Astrocyte (in vitro differentiated cells and primary cell): ENCODE results near the gene HNF1A. TPM values are rescaled to one million over a fixed set of nuclear protein-coding genes. Genes with fewer than 3 reads are reported as not detected.

ENCODE experiments used
- DNase-seq: peaks from one replicate; pipeline ENCODE4 v3.0.0-alpha.2; 2010; ENCODE audit warnings: low read depth
- FAIRE-seq: peaks from 2 replicates; lab custom pipeline; 2011; peaks lifted over from hg19 to GRCh38; lab: Jason Lieb, UNC
- H2AFZ ChIP-seq: 2 replicates; pipeline ENCODE4 v1.6.0; 2012; ENCODE audit warnings: low read depth, low read length, inconsistent platforms
- H3K27ac ChIP-seq: 2 replicates; pipeline ENCODE4 v1.5.1; 2011; ENCODE audit warnings: low read depth, low read length, inconsistent platforms
- H3K27me3 ChIP-seq: 2 replicates; pipeline ENCODE4 v1.6.0; 2011; ENCODE audit warnings: low read length, inconsistent platforms; ENCODE audit not compliant: insufficient read depth
- H3K36me3 ChIP-seq: 2 replicates; pipeline ENCODE4 v1.5.1; 2011; ENCODE audit warnings: low read length, inconsistent platforms; ENCODE audit not compliant: insufficient read depth
- H3K4me1 ChIP-seq: 2 replicates; pipeline ENCODE4 v1.5.1; 2011; ENCODE audit warnings: low read length, inconsistent platforms; ENCODE audit not compliant: insufficient read depth
- H3K4me2 ChIP-seq: 2 replicates; pipeline ENCODE4 v1.6.0; 2012; ENCODE audit warnings: low read length, inconsistent platforms
- H3K4me3 ChIP-seq: 2 replicates; pipeline ENCODE4 v1.5.1; 2011; ENCODE audit warnings: low read depth, mild to moderate bottlenecking, low read length, inconsistent platforms; ENCODE audit not compliant: insufficient read depth
- H3K79me2 ChIP-seq: 2 replicates; pipeline ENCODE4 v1.6.0; 2012; ENCODE audit warnings: mild to moderate bottlenecking, low read length, inconsistent platforms; ENCODE audit not compliant: insufficient read depth
- H3K9ac ChIP-seq: 2 replicates; pipeline ENCODE4 v1.6.0; 2012; ENCODE audit warnings: mild to moderate bottlenecking, low read length, inconsistent platforms
- H3K9me3 ChIP-seq: 2 replicates; pipeline ENCODE4 v1.5.1; 2012; ENCODE audit warnings: low read depth, mild to moderate bottlenecking, low read length, inconsistent platforms; ENCODE audit not compliant: insufficient read depth
- H4K20me1 ChIP-seq: 2 replicates; pipeline ENCODE4 v1.6.0; 2012; ENCODE audit warnings: low read length, inconsistent platforms; ENCODE audit not compliant: insufficient read depth
- H3K27ac Mint-ChIP-seq: one replicate; pipeline ENCODE4 v1.8.0; 2021; ENCODE audit warnings: mild to moderate bottlenecking, mixed read lengths; ENCODE audit not compliant: unreplicated experiment
- H3K27me3 Mint-ChIP-seq: one replicate; pipeline ENCODE4 v1.8.0; 2021; ENCODE audit warnings: low read depth, mixed read lengths; ENCODE audit not compliant: unreplicated experiment
- H3K36me3 Mint-ChIP-seq: one replicate; pipeline ENCODE4 v1.8.0; 2021; ENCODE audit warnings: low read depth, mixed read lengths; ENCODE audit not compliant: unreplicated experiment
- H3K4me1 Mint-ChIP-seq: one replicate; pipeline ENCODE4 v1.8.0; 2021; ENCODE audit warnings: low read depth, mixed read lengths; ENCODE audit not compliant: unreplicated experiment
- H3K4me3 Mint-ChIP-seq: one replicate; pipeline ENCODE4 v1.8.0; 2021; ENCODE audit warnings: mild to moderate bottlenecking, moderate library complexity, mixed read lengths; ENCODE audit not compliant: unreplicated experiment
- H3K9me3 Mint-ChIP-seq: one replicate; pipeline ENCODE4 v1.8.0; 2021; ENCODE audit warnings: mild to moderate bottlenecking, mixed read lengths; ENCODE audit not compliant: unreplicated experiment
- EZH2 ChIP-seq: IDR thresholded peaks from 2 replicates; pipeline ENCODE4 v1.6.1; 2012; ENCODE audit warnings: mild to moderate bottlenecking, low read length, inconsistent platforms; ENCODE audit not compliant: insufficient read depth
- total RNA-seq: library from RNA; stranded (reverse); gene quantifications from 2 replicates; pipeline ENCODE4 v1.2.1, GENCODE V29; 2021
- TF ChIP-seq, protein P1 (sequence below): IDR thresholded peaks from 2 replicates; pipeline ENCODE4 v1.5.1; 2011; ENCODE audit warnings: low read depth, mild to moderate bottlenecking, inconsistent platforms, low read length, moderate library complexity; ENCODE audit not compliant: insufficient read depth

The HNF1A gene
- total RNA-seq, 1 donor from 2014 or later = not detected

DNA sequence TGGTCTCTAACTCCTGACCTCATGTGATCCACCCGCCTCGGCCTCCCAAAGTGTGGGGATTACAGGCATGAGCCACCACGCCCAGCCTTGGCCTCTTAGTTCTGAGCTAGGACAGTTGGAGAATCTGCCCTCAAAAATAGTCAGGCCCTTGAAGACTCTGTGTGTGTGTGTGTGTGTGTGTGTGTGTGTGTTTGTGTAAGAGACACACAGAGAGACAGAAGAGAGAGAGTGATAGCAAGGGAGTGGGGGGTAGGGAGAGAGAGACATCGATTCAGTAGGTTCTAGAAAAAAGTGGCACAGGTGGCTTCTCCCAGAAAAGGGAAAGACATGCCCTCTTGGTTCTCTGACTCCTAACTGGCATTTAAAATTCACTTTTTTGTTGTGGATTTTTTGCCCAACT is 5.4 kb downstream of the HNF1A start:
- H2AFZ ChIP-seq = no peak overlapping the region
- H3K9ac ChIP-seq = no peak overlapping the region
- H4K20me1 ChIP-seq = no peaks in the 10 kb centered on the region
- Mint-ChIP-seq H3K27me3 (peaks cover 4% of the 10 kb centered on the region), H3K9me3 (no peaks in the 10 kb centered on the region), H3K36me3 (no peaks in the 10 kb centered on the region), H3K4me1 (no peaks in the 10 kb centered on the region), H3K4me3 (no peak overlapping the region), H3K27ac (no peak overlapping the region)
- no peak overlapping the region for H3K4me3 ChIP-seq
- H3K27me3 ChIP-seq = peaks cover 2% of the 10 kb centered on the region
- DNase-seq (no peak), FAIRE-seq (no peak)
- H3K4me2 ChIP-seq = no peak overlapping the region
- H3K27ac ChIP-seq = no peak overlapping the region
- H3K36me3 ChIP-seq = no peaks in the 10 kb centered on the region
- TF ChIP-seq, protein P1, sequence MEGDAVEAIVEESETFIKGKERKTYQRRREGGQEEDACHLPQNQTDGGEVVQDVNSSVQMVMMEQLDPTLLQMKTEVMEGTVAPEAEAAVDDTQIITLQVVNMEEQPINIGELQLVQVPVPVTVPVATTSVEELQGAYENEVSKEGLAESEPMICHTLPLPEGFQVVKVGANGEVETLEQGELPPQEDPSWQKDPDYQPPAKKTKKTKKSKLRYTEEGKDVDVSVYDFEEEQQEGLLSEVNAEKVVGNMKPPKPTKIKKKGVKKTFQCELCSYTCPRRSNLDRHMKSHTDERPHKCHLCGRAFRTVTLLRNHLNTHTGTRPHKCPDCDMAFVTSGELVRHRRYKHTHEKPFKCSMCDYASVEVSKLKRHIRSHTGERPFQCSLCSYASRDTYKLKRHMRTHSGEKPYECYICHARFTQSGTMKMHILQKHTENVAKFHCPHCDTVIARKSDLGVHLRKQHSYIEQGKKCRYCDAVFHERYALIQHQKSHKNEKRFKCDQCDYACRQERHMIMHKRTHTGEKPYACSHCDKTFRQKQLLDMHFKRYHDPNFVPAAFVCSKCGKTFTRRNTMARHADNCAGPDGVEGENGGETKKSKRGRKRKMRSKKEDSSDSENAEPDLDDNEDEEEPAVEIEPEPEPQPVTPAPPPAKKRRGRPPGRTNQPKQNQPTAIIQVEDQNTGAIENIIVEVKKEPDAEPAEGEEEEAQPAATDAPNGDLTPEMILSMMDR = no peak
- no peak for TF ChIP-seq EZH2
- no peaks in the 10 kb centered on the region for H3K79me2 ChIP-seq
- no peaks in the 10 kb centered on the region for H3K4me1 ChIP-seq
- no peaks in the 10 kb centered on the region for H3K9me3 ChIP-seq

DNA sequence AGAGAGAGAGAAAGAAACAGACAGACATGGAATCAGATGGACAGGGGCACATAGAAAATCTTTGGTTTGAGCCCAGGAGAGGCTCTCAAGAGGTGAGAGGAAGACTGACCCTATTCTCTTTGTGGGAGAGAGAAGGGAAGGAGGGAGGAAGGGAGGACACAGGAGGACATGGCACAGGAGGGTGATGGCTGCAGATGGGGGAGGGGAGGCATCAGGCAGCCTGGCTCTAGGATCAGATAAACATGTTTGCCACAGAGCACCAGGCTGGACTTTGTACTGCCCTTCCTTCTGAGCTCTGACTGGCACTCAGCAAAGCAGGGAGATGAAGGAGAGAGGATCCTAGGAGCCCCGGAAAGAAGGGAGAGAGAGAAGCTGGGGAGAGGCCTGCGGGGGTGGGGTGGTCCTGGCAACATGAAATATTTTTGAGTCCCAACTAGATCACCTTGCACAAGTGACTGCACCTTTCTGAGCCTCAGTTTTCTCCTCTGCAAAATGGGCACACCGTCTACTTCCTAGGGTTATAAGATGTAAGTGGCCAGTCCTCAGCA is 6.1 kb downstream of the HNF1A start:
- Histone ChIP-seq H3K79me2 (no peaks in the 10 kb centered on the region), H3K27ac (no peak overlapping the region), H3K4me1 (no peaks in the 10 kb centered on the region), H3K36me3 (no peaks in the 10 kb centered on the region), H4K20me1 (no peaks in the 10 kb centered on the region), H3K9ac (no peak overlapping the region), H3K9me3 (no peaks in the 10 kb centered on the region), H3K4me2 (no peak overlapping the region), H3K27me3 (peaks cover 2% of the 10 kb centered on the region), H2AFZ (no peak overlapping the region), H3K4me3 (no peak overlapping the region)
- no peak overlapping the region for H3K4me3 Mint-ChIP-seq
- no peak overlapping the region for H3K27ac Mint-ChIP-seq
- TF ChIP-seq, protein P1 = no peak
- no peak for TF ChIP-seq EZH2
- FAIRE-seq (no peak), DNase-seq (no peak)
- no peaks in the 10 kb centered on the region for H3K4me1 Mint-ChIP-seq
- peaks cover 1% of the 10 kb centered on the region for H3K9me3 Mint-ChIP-seq
- H3K27me3 Mint-ChIP-seq = peaks cover 5% of the 10 kb centered on the region
- H3K36me3 Mint-ChIP-seq = no peaks in the 10 kb centered on the region

DNA sequence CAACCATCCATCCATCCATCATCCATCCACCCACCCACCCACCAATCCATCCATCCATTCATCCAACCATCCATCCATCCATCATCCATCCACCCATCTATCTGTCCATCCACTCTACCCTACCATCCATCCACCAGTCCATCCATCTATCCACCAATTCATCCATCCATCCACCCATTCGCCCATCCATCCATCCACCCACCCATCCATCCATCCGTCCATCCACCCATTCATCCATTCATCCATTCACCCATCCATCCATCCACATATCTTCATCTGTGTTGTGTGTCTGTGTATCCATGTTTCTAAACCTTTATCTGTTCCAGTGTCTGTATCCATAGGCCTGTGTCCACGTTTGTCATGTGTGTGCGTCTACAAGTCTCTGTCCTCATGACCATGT is 9.9 kb downstream of the HNF1A start:
- Histone ChIP-seq H3K27me3 (peaks cover 12% of the 10 kb centered on the region), H2AFZ (no peak overlapping the region), H3K9me3 (no peaks in the 10 kb centered on the region), H3K36me3 (no peaks in the 10 kb centered on the region), H3K79me2 (no peaks in the 10 kb centered on the region), H3K4me2 (no peak overlapping the region), H3K4me3 (no peak overlapping the region), H3K9ac (no peak overlapping the region), H4K20me1 (no peaks in the 10 kb centered on the region), H3K4me1 (no peaks in the 10 kb centered on the region), H3K27ac (no peak overlapping the region)
- DNase-seq (no peak), FAIRE-seq (no peak)
- no peak overlapping the region for H3K4me3 Mint-ChIP-seq
- peaks cover 4% of the 10 kb centered on the region for H3K9me3 Mint-ChIP-seq
- peaks cover 19% of the 10 kb centered on the region for H3K27me3 Mint-ChIP-seq
- no peak overlapping the region for H3K27ac Mint-ChIP-seq
- TF ChIP-seq EZH2 = no peak
- TF ChIP-seq, protein P1 = no peak
- H3K36me3 Mint-ChIP-seq = no peaks in the 10 kb centered on the region
- H3K4me1 Mint-ChIP-seq = no peaks in the 10 kb centered on the region
